ENCODE data around the gene AOPEP.

The AOPEP gene

GRCh38 chr9:95085861-95086563 is 359.5 kb downstream of the AOPEP start:
- DNase-seq = peak in 1 of 14 donors; percentile 64

- DNase-seq = peak in 1 of 14 donors; percentile 55
Measured at GRCh38 chr9:95086564-95086955, 360.1 kb downstream of the AOPEP start.

GRCh38 chr9:95087659-95088242 is 361.3 kb downstream of the AOPEP start:
- DNase-seq = peak in 1 of 14 donors; percentile 23

GRCh38 chr9:95088421-95089161 is 362.1 kb downstream of the AOPEP start:
- DNase-seq = peak in 1 of 14 donors; percentile 43

- DNase-seq = no peak
Measured at GRCh38 chr9:95089257-95090022, 362.9 kb downstream of the AOPEP start.

- peak in 3 of 14 donors; percentile 55 to 77 (median 63) for DNase-seq
Measured at GRCh38 chr9:95090023-95090791, 363.7 kb downstream of the AOPEP start.

- DNase-seq = peak in 1 of 14 donors; percentile 33
Measured at GRCh38 chr9:95090871-95091577, 364.5 kb downstream of the AOPEP start.

GRCh38 chr9:95091601-95092261 is 365.2 kb downstream of the AOPEP start:
- no peak for DNase-seq

GRCh38 chr9:95092262-95093072 is 366.0 kb downstream of the AOPEP start:
- peak in 1 of 14 donors; percentile 53 for DNase-seq

GRCh38 chr9:95093586-95093985 is 367.1 kb downstream of the AOPEP start:
- no peak for DNase-seq

GRCh38 chr9:95094002-95094401 is 367.5 kb downstream of the AOPEP start:
- DNase-seq = no peak

GRCh38 chr9:95095641-95096355 is 369.3 kb downstream of the AOPEP start:
- DNase-seq = no peak

GRCh38 chr9:95096381-95096780 is 369.9 kb downstream of the AOPEP start:
- no peak for DNase-seq

- no peak for DNase-seq
Measured at GRCh38 chr9:95096807-95097206, 370.3 kb downstream of the AOPEP start.

- DNase-seq = no peak
Measured at GRCh38 chr9:95097279-95097678, 370.8 kb downstream of the AOPEP start.

- DNase-seq = no peak
Measured at GRCh38 chr9:95098391-95098921, 372.0 kb downstream of the AOPEP start.

GRCh38 chr9:95099321-95100070 is 373.0 kb downstream of the AOPEP start:
- DNase-seq = no peak

- no peak for DNase-seq
Measured at GRCh38 chr9:95100071-95100627, 373.6 kb downstream of the AOPEP start.

Data from C1 segment of cervical spinal cord (tissue), 14 donors.